ENCODE measurements around the gene SNRNP48. TPM values are rescaled to one million over a fixed set of nuclear protein-coding genes. Genes with fewer than 3 reads are reported as not detected.

Gene SNRNP48
- total RNA-seq, 4 donors from 2014 or later = 11.5 to 27.2 (median 16.5) TPM

- TF ChIP-seq CTCF (IDR thresholded peaks at IDR 0.05) (no peak), POLR2A (IDR thresholded peaks at IDR 0.05) (no peak)
- peak overlapping the region in 3 of 4 donors; percentile 19 to 95 (median 91) for H3K27ac ChIP-seq
- H3K9me3 ChIP-seq = no peaks in the 10 kb centered on the region
- peaks cover 0 to 27% (median 3%) of the 10 kb centered on the region in 4 donors for H3K4me1 ChIP-seq
- no peak for DNase-seq
- H3K4me3 ChIP-seq = no peak overlapping the region
- no peaks in the 10 kb centered on the region for H3K36me3 ChIP-seq
- H3K27me3 ChIP-seq = no peaks in the 10 kb centered on the region
Observed at GRCh38 chr6:7546383-7546782, 43.6 kb upstream of the SNRNP48 start.

GRCh38 chr6:7546896-7547295 is 43.1 kb upstream of the SNRNP48 start:
- peaks cover 0 to 27% (median under 1%) of the 10 kb centered on the region in 4 donors for H3K4me1 ChIP-seq
- H3K4me3 ChIP-seq = peak overlapping the region in 1 of 4 donors; percentile 15
- no peak for TF ChIP-seq POLR2A (IDR thresholded peaks at IDR 0.05)
- no peak for TF ChIP-seq CTCF (IDR thresholded peaks at IDR 0.05)
- DNase-seq = no peak
- H3K27ac ChIP-seq = peak overlapping the region in 3 of 4 donors; percentile 74 to 95 (median 91)
- no peaks in the 10 kb centered on the region for H3K36me3 ChIP-seq
- H3K27me3 ChIP-seq = no peaks in the 10 kb centered on the region
- no peaks in the 10 kb centered on the region for H3K9me3 ChIP-seq

- Histone ChIP-seq H3K4me3 (peak overlapping the region in 2 of 4 donors; percentile 15 to 36), H3K9me3 (no peaks in the 10 kb centered on the region), H3K36me3 (no peaks in the 10 kb centered on the region), H3K27me3 (no peaks in the 10 kb centered on the region), H3K27ac (peak overlapping the region in 3 of 4 donors; percentile 74 to 95 (median 91)), H3K4me1 (peaks cover 0 to 27% (median 0%) of the 10 kb centered on the region in 4 donors)
- no peak for DNase-seq
- no peak for TF ChIP-seq POLR2A (IDR thresholded peaks at IDR 0.05)
- no peak for TF ChIP-seq CTCF (IDR thresholded peaks at IDR 0.05)
Observed at GRCh38 chr6:7547315-7547714, 42.7 kb upstream of the SNRNP48 start.

- H3K36me3 ChIP-seq = peaks cover 0 to under 1% (median 0%) of the 10 kb centered on the region in 3 donors
- peaks cover 0 to 31% (median 0%) of the 10 kb centered on the region in 4 donors for H3K4me1 ChIP-seq
- no peak overlapping the region for H3K27ac ChIP-seq
- H3K4me3 ChIP-seq = no peak overlapping the region
- no peaks in the 10 kb centered on the region for H3K9me3 ChIP-seq
- TF ChIP-seq POLR2A (IDR thresholded peaks at IDR 0.05) = no peak
- TF ChIP-seq CTCF (IDR thresholded peaks at IDR 0.05) = no peak
- H3K27me3 ChIP-seq = no peaks in the 10 kb centered on the region
- no peak for DNase-seq
Observed at GRCh38 chr6:7550433-7550801, 39.6 kb upstream of the SNRNP48 start.

GRCh38 chr6:7554533-7555275 is 35.3 kb upstream of the SNRNP48 start:
- TF ChIP-seq CTCF (IDR thresholded peaks at IDR 0.05) = no peak
- no peak for TF ChIP-seq POLR2A (IDR thresholded peaks at IDR 0.05)
- Histone ChIP-seq H3K36me3 (peaks cover 0 to 26% (median 0%) of the 10 kb centered on the region in 3 donors), H3K4me1 (peaks cover 0 to 13% (median 0%) of the 10 kb centered on the region in 4 donors), H3K27me3 (no peaks in the 10 kb centered on the region), H3K4me3 (no peak overlapping the region), H3K27ac (no peak overlapping the region), H3K9me3 (no peaks in the 10 kb centered on the region)
- DNase-seq = no peak
